GM12872 (cell line): ENCODE results near the gene ZNF778.

Experiments
- TF ChIP-seq, protein P1 (sequence below): IDR thresholded peaks from 3 replicates; pipeline ENCODE4 v1.5.1; 2011; ENCODE audit warnings: low read depth, mild to moderate bottlenecking, low read length, moderate library complexity; ENCODE audit not compliant: insufficient read depth

Gene ZNF778

GRCh38 chr16:89184933-89185794 is 32.3 kb upstream of the ZNF778 start:
- TF ChIP-seq, protein P1, sequence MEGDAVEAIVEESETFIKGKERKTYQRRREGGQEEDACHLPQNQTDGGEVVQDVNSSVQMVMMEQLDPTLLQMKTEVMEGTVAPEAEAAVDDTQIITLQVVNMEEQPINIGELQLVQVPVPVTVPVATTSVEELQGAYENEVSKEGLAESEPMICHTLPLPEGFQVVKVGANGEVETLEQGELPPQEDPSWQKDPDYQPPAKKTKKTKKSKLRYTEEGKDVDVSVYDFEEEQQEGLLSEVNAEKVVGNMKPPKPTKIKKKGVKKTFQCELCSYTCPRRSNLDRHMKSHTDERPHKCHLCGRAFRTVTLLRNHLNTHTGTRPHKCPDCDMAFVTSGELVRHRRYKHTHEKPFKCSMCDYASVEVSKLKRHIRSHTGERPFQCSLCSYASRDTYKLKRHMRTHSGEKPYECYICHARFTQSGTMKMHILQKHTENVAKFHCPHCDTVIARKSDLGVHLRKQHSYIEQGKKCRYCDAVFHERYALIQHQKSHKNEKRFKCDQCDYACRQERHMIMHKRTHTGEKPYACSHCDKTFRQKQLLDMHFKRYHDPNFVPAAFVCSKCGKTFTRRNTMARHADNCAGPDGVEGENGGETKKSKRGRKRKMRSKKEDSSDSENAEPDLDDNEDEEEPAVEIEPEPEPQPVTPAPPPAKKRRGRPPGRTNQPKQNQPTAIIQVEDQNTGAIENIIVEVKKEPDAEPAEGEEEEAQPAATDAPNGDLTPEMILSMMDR: no peak

DNA sequence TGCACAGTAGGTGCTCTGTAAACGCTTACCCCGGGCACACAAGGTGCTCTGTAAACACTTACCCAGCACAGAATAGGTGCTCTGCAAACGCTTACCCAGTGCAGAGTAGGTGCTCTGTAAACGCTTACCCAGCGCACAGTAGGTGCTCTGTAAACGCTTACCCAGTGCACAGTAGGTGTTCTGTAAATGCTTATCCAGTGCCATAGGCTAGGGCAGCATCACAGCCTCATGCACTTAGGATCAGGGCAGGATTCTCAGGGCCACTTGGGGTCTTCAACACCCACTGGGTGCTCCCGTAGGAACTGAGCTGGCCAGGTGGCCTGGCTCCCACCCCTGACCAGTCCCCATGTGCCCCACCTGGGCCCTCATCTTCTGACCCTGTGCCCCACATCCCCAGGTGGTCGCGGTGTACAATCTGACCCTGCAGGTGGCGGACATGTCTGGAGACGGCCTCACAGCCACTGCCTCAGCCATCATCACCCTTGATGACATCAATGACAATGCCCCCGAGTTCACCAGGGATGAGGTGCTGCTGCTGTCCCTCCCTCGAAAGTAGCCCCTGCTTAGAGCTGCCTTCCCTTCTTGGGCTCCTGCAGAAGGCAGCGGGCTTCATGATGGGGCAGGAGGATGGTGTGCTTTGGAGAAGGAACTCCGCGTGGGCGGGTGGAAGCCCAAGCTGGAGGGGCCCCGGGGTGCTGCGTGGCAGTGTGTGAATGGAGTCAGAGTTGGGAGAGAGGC is 30.3 kb upstream of the ZNF778 start:
- TF ChIP-seq, protein P1: no peak

DNA sequence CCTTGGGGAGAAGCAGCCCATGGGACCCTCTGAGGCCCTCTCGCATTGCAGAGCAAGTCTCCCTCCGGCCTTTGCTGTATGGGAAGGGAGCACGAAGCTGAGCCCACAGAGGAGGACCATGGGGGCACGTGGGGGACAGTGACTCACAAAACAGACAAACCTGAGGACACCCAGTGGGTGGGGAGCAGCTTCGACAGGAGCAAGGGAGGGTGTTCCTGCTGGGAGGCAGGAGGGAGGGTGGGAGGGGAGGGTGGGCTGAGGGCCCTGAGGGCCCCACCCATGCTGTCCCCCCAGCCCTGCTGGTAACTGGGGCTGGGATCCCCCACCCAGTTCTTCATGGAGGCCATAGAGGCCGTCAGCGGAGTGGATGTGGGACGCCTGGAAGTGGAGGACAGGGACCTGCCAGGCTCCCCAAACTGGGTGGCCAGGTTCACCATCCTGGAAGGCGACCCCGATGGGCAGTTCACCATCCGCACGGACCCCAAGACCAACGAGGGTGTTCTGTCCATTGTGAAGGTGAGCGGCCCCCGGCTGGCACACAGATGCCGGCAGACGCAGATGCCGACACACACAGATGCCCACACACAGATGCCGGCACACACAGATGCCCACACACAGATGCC is 29.6 kb upstream of the ZNF778 start:
- TF ChIP-seq, protein P1: no peak

DNA sequence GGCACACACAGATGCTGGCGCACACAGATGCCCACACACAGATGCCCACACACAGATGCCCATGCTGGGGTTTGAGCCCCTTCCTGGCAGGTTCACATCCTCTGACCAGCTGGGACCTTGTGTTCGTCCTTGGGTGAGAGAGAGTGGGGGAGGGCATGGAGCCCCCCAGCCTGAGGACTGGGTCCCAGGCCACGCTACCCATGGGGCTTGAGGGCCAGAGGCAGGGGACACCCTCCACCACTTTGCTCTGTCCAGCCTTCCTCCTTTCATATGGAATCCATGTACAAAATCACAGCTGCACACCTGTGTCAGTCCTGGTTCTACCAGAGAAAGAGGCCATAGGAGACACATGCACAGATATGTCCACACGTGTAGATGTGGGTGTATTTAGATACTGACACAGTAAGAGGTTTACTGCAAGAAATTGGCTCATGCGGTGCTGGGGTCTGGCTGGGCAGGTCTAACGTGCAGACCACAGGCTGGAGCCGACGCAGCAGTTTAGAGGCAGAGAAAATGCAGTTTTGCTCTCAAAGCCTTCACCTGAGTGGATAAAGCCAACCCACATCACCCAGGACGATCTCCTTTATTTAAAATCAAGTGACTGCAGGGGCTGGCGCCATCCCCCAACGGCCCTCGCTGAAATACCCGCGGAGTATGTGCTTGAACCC is 28.0 kb upstream of the ZNF778 start:
- TF ChIP-seq, protein P1: no peak

DNA sequence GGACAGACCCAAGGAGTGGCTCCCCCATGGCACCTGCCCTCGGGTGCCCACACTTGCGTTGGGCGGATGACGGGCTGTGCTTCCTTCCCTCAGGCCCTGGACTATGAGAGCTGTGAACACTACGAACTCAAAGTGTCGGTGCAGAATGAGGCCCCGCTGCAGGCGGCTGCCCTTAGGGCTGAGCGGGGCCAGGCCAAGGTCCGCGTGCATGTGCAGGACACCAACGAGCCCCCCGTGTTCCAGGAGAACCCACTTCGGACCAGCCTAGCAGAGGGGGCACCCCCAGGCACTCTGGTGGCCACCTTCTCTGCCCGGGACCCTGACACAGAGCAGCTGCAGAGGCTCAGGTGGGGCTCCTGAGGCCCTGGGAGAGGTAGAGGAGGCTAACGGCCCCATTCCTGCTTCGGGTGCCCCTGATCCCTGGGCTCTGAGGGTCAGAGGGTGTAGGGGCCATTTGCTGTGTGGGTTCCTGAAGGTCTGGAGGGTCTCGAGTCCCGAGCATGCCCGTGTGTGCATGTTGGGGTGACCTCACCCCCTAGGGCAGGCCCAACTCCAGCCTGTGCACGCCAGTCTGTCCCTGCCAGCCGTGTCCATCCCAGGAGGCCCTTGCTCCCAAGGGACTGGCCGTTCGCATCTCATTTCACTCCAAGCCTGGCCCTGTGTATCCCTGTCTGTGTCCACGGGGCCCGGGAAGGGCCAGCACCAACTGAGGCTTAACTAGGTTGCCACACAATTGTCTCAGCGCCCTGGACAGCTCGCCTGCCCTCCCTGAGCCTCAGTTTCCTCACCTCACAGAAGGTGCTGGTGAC is 27.1 kb upstream of the ZNF778 start:
- TF ChIP-seq, protein P1: no peak

- TF ChIP-seq, protein P1: no peak
These were observed 26.2 kb upstream of the ZNF778 start for GRCh38 chr16:89191033-89191900.
